Activated naive CD4-positive, alpha-beta T cell (primary cell): ENCODE measurements around the gene PLAC9.
A peak's percentile ranks its signal among the peaks of the same experiment; 100 is the strongest.
"Not testable (repeated sequence)": the region's sequence is repeated elsewhere in the genome, so short reads cannot be mapped to it uniquely, and the experiment has no call there.

Experiments
- DNase-seq, 4 experiments: peaks; one replicate each; lab custom pipeline; 2025; lab: John Stamatoyannopoulos, UW

Gene PLAC9

DNA sequence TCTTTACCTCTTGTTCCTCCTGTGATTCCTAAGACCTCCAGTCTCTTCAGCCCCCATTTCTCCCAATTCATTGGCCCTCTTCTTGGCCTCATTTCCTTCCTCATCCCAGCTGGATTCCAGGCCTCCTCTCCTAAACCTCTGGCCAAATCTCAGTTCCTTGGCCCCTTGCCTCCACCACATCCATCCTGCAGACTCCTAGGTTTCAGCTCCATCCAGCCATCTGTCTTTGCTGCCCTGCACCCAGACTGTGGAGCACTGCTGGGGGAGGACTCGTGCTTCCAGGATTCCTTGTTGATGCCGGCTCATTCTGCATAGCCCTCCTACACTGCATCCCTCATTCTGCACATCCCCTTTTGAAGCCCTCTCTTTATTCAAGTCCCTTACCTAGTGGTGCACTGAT is 6.7 kb downstream of the PLAC9 start:
- no peak for DNase-seq

DNA sequence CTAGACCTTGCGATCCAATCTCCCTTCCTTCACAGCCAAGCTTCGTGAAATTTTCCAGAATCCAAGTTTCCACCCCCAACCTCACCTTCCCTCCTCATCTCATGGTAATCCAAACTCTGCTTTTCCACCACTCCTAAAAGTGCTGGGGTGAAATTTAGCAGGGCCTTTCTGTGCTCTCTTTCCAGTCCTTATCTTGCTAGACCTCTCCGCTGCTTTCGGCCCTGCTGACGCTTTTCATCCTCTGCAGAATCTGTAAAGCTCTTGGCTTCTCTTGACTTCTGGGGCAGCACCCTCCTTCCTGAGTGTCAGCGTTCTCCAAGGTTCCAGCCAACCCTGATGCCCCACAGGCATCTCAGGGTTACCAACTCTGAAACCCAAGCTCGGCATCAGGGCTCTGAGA is 7.7 kb downstream of the PLAC9 start:
- DNase-seq: no peak

- no peak for DNase-seq
These were observed 9.3 kb downstream of the PLAC9 start for GRCh38 chr10:80141696-80142460.

DNA sequence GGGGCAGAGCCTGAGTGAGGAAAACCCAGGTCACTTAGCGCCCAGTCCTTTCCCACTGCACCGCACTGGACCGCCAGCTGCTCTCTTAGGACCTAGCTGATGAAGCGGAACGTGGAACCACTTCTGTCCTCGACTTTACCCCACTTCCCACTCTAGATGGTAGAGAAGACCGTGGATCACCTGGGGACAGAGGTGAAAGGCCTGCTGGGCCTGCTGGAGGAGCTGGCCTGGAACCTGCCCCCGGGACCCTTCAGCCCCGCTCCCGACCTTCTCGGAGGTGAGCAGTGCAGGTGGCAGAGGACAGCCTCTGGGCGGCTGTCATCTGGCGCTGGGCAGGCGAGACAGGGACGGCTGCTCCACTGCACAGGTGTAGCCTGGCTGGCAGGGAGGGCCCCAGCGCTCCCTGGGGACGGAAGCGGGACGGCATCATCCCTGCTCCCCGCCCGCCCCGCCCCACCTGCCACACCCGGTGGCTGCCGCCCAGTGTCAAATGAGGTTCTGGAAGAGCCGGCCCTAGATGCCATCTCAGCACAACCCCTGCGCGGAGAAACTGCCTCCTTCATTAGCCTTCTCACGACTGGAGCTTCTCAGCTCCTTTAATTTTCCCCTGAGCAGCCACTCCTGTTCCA is 11.7 kb downstream of the PLAC9 start:
- DNase-seq: peak in 1 of 4 experiments; percentile 25

GRCh38 chr10:80144696-80145131 is 12.2 kb downstream of the PLAC9 start:
- DNase-seq: peak in 1 of 4 experiments; percentile 24

DNA sequence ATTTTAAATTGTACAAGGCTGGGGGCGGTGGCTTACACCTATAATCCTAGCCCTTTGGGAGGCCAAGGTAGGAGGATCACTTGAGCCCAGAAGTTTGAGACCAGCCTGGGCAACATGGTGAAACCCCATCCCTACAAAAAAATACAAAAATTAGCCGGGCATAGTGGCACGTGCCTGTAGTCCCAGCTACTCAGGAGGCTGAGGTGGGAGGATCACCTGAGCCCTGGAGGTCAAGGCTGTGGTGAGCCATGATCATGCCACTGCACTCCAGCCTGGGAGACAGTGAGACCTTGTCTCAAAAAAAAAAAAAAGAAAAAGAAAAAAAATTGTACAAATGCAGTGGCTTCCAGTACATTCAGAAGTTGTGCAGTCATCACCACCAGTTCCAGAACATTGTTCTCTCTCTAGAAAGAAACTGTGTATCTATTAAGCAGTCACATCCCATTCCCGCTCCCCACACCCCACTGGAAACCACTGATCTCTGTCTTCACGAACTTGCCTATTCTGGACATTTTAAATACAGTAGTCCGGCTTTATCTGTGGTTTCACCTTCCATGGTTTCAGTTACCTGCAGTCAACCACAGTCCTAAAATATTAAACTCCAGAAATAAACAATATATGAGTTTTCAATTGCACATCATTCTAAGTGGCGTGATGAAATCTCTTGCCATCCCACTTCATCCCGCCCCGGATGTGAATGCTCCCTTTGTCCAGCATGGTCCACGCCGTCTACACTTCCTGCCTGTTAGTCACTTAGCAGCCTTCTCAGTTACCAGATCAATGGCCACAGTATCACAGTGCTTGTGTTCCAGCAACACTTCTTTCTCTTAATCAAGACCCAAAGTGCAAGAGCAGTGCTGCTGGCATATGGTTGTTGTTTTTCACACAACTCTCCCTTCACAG is 13.1 kb downstream of the PLAC9 start:
- not testable (repeated sequence) for DNase-seq

DNA sequence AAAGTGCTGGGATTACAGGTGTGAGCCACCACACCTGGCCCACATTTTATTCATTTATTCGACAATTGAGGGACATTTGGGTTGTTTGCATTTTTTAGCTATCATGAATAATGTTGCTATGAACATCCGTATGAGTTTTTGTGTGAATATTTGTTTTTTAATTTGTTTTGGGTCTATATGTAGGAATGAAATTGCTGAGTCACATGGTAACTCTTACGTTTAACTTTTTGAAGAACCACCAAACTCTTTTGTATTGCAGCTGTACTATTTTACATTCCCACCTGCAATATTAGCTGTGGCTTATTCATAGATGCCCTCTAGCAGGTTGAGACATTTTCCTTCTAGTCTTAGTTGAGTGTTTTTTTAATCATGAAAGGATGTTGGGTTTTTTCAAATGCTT is 14.4 kb downstream of the PLAC9 start:
- no peak for DNase-seq

GRCh38 chr10:80148166-80148805 is 15.8 kb downstream of the PLAC9 start:
- no peak for DNase-seq

DNA sequence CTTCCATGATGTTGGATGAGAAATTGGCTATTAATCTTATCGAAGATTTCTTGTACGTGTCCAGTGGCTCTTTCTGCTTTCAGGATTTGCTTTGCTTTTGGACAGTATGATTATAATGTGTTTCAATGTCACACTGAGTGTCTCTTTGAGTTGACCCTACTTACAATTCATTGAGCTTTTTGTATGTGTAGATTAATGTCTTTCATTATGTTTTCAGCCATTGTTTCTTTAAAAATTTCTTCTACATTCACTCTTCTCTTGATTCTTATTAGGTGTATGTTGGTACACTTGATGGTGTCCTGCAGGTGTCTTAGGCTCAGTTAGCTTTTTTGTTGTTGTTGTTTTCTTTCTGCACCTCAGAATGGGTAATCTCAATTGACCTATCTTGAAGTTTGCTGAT is 16.6 kb downstream of the PLAC9 start:
- no peak for DNase-seq

GRCh38 chr10:80150172-80150571 is 17.6 kb downstream of the PLAC9 start:
- DNase-seq: no peak

DNA sequence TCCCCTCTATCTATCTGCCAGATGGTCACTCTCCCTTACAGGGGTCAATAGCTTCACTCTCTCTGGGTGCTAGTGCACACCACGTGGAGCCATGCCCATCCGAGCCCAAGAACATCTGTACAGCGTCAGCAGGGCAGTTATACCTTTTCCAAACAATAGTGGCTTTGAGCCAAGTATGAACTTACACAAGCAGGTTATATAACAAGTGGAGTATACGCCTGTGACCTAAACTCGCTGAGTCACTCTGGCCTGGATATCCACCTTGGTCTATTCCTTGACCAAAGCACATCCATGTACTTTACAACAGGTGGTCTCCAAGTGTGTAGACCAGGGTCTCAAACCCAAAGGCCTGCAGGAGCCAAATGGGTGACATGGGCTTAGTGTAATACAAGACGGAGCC is 20.3 kb downstream of the PLAC9 start:
- no peak for DNase-seq

- DNase-seq: no peak
These were observed 20.9 kb downstream of the PLAC9 start for GRCh38 chr10:80153460-80153859.

DNA sequence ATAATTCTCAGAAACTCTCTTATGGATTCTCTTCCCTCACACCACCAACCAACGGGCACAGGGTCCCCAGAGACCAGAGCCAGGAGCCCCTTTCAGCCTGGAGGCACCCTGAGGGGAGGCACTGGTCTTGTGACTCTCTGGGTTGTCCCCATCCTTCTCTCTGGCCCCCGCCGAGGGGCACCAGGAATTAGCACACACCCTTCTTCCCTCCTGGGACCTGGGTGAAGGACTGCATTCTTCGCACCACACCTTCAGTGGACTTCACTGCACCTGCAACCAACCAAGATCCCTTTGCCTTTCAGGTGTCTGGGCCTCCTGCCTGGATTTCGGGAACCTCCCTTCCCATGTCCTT is 22.1 kb downstream of the PLAC9 start:
- DNase-seq: no peak

DNA sequence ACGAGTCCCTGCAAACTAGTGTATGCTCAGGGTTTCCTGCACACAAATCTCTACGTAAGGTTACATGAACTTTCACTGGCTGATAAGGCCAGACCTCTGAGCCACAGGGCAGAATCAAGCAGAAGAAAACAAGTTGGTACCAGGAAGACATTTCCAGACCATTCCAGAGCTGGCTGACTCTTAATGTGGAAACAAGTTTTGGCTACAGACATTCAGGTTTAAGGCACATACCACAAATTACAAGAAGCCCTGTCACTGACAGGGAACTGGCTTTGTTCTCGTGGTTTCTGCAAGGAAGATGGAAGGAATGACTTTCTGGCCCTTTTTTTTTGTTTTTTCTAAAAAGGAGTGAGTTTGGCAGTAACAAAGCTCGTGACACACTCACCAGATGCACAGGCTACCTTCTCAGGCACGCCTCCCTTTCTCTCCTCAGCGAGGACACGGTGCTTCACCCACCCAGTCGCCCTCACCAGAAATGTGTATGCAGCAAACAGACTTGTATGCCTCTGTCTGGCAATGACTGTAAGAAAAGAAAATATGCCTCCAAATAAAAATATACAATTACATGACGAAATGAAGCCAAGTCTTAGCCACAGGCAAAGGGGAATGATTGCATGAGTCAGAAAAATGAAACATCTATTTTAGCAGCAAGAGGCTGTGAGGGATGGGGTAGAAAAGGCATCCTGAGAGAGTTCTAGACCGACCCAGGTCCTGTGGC is 22.6 kb downstream of the PLAC9 start:
- no peak for DNase-seq

- no peak for DNase-seq
These were observed 23.2 kb downstream of the PLAC9 start for GRCh38 chr10:80155696-80156215.

DNA sequence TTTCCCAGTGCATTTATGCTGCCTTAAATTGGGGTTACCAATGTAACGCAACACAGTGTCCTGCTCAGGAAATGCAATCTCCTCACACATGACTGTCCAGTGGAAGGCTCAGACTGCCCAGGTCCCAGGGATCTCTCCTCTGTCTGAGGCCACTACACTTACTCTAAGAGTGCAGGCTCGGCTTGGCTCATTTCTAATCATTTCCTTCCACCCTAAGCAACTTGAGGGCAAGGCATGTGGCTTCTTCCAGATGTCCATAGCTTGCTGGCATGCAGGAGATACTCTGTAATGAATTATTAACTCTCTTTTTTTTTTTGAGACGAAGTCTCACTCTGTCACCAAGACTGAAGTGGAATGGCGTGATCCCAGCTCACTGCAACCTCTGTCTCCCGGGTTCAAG is 23.7 kb downstream of the PLAC9 start:
- no peak for DNase-seq

DNA sequence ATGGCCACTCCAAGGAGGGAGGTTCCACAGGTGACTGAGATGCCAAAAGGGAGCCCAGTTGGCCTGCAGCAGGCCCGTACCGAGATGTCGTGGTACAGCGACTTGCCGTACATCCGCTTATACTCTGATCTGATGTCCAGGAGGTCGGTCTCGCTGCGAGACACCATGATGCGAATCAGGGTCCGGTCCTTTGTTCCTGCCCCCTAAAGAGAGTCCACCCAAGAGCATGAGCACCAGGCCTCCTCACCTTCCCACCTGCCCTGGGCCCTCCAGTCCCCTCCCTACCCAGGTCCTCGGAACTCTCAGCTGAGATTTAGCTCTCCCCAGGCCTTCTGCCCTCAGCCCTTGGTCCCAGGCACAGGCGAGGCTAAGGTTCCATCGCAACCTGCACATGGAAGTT is 25.0 kb downstream of the PLAC9 start:
- DNase-seq: no peak

DNA sequence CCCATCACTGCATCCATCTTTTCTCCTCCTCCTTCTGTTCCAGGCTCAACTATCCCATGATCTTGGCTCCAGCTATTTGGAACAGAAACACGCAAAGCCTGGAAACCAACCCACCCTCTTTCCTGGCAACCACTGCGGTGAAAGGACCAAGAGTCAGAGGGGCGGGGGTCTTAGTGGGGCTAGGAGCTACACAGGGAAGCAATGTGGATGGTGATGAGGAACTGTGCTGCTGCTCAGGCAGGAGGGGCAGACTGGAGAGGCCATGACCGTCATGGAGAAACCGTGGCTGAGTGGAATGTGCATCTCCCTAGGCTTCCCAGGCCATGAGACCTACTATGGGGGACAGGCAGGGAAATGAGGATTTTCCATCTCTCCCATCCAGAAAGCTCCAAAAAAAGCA is 25.6 kb downstream of the PLAC9 start:
- DNase-seq: no peak

- no peak for DNase-seq
These were observed 26.1 kb downstream of the PLAC9 start for GRCh38 chr10:80158598-80159127.

DNA sequence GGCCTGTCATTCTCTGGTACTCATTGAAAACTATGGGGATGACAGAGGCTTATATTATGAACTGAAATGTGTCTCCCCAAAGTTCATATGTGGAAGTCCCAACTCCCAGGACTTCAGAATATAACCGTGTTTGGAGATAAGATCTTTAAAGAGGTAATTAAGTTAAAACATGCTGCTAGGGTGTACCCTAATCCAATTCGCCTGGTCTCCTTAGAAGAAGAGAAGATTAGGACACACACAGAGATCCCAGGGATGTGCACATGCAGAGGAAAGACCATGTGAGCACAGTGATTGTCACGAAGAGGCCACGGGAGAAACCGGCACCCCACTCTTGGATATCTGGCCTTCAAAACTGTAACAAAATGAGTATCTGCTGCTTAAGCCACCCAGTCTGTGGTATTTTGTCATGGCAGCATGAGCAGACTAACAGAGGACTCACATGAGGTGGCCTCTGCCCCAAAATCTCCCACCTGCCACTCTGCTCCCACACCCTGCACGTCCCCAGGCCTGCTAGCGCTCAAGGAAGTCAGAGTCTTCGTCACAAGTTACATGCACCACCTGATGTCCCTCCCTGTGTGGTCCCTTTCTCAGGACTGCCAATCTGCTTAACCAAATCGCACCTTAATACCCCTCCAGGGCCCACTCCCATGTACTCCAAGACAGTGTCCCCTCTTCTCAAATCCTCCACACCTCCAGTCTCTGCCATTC is 26.8 kb downstream of the PLAC9 start:
- no peak for DNase-seq
